Retina (tissue), 1 donor: ENCODE results near the gene SFMBT1.
A peak's percentile ranks its signal among the peaks of the same experiment; 100 is the strongest.
"Not testable (repeated sequence)": the region's sequence is repeated elsewhere in the genome, so short reads cannot be mapped to it uniquely, and the experiment has no call there.

Experiments
- DNase-seq: peaks from one replicate; pipeline ENCODE4 v3.0.0-alpha.2; 2016

SFMBT1 gene

DNA sequence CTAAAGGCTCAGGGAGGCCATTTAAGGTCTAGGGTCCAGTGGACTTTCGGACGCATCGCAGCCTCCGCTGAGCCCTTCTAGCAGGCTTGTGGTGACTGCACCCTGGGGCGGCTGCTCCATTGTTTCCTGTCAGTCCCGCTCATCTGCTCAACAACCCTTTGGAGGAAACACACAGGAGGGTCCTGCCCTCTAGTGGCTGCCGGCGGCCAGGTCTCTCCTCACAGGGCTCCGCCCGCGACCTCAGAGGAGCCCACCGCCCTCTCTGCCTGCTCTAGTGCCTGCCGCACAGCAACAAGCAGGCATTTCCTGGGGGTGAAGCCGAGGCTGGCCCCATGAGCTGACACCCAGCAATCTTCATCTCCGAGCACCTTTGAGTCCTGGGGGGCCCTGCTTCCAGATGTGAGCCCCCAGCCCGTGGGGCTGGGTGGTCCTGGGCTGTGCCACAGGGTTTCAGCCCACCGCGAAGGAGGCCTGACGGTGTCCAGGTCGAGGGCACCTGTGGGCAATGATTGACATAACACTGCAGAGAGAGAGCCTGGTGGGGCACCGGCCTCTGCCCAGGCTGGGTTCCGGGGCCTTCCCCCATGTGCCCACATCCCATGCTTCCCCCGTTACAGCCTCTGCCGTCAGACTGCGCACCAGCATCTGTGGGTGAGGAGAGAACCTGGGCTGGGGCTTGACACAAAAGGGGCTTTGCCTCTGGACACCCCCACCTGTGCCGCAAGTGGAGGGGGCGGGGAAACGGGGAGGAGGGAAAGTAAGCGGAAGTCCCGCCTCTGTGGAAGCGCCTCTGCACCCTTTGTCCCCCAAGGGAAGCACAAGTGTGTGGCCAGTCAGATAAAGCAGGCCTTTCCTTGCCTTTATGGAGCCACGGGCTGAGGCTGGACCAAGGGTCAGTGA is 27.0 kb upstream of the SFMBT1 start:
- DNase-seq = peak; percentile 93

DNA sequence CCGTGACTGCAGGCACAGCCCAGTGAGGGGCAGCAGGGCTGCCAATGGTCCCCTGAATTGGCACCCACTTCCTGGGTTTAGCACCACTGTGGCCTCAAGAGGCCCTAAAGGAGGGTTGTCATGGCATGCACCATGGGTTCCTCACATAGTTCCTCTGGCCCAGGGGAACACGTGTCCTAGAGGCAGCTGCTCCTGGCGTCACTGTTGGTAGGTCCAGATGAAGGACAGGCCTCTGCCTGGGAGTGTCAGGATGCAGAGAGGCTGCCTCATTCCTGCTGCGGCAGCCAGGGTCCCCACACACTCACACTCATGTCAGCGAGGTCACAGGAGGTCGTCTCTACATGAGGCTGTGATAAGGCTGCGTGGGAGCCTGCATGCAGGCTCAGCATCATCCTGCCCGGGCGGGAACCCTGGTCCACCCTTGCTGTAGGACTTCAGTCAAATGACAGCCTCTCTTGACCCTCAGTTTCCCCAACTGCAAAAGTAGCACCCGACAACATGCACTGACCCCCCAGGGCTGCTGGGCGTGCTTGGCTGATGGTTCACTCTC is 26.1 kb upstream of the SFMBT1 start:
- peak; percentile 32 for DNase-seq

DNA sequence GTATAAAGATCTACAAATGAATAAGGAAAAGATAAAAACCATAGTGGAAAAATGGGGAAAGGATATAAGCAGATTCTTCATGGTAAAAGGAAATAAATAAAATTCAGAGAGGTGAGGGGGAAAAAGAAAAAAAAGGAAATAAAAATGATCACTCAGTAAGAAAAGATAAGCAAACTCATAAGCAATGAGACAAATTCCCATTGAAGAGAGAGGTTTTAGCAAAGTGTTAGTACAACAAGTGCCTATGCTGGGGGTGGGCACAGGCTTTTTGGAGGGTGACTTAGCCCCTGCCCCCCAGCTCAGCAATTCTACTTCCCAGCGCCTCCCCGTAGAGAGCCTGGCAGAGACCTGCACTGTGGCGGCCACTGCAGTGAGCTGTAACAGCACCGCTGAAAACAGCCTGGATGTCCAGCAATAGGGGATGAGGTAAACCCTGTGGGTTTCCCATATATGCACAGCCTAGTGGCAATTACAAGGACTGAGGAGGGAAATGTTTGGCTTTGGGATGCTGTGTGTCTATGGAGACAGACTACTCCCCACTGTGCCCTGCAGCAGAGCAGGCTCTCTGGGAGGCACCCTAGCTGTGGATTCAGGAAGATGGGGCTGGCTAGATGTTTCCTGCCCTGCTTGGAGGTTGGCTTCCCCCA is 23.7 kb upstream of the SFMBT1 start:
- DNase-seq = no peak

DNA sequence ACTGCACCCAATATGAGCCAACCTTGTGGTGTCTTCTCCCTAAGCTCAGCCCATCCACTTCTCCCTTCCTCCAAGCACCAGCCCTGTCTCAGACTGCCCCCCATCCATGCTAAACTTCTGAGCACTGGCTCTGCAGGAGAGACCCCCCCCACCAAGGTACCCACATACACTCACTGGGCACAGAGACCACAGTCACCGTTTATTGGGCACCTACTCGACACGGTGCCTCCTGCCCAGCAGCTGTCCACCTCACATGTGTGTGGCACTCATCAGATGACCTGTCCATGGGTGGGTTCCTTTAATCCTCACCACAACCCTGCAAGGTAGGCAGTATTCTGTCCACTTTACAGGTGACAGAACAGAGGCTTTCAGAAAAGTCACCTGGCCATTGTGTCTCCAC is 22.3 kb upstream of the SFMBT1 start:
- DNase-seq = no peak

DNA sequence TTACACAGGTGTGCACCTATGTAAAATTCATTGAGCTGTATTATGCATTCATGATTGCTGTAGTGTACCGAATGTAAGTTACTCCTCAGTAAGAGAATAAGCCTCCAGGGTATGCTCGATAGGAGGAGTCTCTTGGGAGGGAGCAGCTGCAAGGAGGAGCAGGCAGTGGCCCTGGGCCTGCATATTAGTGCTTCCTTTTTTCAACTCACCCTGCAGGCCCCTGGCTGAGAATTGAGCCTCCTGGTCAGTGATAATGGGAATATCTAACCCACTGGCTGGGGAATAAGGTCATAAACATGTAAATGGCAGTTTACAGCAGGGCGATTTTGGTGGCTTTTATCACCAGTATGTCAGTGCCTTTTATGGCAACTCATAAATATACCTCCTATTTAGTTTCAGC is 21.7 kb upstream of the SFMBT1 start:
- no peak for DNase-seq

DNA sequence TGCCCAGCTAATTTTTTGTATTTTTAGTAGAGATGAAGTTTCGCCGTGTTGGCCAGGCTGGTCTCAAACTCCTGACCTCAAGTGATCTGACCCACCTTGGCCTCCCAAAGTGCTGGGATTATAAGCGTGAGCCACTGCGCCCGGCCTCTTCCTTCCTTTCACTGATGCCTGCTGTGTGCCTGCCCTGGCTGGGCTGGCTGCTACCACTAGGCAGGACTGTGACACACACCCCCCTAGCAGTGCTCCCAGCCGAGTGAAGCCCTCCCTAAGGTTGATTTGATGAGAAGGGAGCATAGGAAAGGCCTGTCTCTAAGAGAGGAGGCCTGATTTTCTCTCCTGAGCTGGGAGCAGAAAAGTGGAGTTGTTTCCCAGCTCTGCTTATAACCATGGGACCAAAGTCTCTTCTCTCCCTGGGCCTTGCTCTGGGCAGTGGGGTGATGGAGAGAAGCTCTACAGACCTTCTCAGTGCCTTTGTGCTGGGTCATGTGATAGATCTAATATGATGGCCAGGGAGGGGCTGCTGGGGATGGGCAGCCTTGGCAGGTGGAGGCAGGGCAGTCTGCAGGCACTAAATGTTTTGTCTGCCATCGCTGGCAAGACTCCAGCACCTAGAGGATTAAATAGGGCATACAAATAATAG is 20.1 kb upstream of the SFMBT1 start:
- DNase-seq = no peak

DNA sequence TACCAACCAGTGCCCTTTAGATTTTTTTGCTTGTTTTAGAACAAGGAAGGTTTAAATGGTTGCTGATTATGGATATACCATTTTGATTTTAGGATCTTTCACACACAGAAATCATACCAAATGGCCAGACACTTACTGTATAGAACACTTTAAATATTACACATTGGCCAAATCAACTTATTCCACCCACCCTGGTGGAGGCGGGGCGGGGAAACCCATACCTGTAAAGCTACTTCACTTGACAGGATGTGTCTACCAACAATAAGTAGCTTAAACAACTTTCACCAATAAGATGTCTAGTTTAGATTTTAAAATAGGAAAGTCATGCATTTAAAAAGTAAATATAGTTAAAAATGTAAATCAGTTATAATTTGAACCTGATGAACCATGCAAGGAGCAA is 17.0 kb upstream of the SFMBT1 start:
- no peak for DNase-seq

DNA sequence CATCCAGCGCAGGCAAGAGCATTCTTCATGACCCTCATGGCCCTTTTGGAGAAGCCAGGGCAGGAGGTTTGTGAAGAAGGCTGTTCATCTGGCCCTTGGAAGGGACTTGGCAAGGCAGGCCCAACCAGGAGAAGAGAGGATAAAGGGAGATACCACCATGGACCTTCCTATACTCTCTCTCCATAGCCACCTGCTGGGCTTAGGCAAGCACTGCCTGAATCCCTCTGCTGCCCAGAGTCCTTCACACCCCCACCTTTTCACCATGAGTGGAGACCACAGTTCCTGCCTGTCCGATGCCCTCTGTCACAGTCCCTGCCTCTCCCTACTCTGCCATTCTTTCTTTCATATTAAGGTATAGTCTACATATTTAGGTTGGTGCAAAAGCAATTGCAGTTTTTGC is 10.6 kb upstream of the SFMBT1 start:
- DNase-seq = no peak

DNA sequence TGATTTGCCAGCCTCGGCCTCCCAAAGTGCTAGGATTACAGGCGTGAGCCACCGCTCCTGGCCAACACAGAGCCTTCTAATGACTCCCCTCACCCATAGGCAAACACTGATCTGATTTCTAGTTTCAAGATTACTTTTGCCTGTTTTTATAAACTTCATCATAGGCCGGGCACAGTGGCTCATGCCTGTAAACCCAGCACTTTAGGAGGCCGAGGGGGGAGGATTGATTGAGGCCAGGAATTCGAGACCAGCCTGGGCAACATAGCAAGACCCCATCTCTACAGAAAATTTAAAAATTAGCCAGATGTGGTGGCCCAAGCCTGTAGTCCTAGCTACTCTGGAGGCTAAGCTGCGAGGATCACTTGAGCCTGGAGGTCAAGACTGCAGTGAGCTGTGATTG is 8.4 kb upstream of the SFMBT1 start:
- not testable (repeated sequence) for DNase-seq

DNA sequence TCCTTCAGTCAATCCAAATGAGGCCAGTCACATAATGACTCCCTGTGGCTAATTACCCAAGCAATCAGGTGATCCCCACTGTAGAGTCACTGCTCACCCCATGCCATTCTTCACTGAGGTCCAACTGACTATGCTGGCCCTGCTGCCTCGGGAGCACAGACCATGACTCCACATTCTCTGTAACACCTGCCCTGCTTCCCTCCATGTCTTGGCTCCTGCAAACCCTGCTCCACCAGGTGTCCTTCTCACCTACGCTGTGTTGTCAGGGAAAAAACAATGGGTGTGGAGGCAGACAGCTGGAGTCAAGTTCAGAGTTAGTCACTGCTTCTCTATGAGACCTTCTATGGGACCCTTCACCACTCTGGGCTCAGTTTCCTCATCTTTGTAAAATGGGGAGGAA is 6.1 kb upstream of the SFMBT1 start:
- DNase-seq = no peak

DNA sequence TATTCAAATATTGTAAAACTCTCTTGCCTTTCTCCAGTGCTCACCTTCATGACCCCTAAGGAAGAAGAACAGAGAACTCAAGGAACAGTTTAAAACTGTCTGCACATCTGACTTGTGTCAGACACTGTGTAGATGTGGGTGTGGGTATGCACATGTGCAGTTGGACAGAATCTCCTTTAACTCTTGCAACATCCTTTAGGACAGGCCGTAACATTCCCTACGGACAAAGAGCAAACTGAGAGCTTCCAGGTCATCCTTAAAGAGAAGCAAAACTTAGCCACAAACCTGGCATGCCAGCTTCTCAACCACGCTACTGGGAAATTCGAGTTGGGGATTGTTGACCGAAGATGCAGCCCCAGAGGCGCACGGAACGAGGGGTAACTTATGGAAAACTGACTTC is 4.1 kb upstream of the SFMBT1 start:
- no peak for DNase-seq

DNA sequence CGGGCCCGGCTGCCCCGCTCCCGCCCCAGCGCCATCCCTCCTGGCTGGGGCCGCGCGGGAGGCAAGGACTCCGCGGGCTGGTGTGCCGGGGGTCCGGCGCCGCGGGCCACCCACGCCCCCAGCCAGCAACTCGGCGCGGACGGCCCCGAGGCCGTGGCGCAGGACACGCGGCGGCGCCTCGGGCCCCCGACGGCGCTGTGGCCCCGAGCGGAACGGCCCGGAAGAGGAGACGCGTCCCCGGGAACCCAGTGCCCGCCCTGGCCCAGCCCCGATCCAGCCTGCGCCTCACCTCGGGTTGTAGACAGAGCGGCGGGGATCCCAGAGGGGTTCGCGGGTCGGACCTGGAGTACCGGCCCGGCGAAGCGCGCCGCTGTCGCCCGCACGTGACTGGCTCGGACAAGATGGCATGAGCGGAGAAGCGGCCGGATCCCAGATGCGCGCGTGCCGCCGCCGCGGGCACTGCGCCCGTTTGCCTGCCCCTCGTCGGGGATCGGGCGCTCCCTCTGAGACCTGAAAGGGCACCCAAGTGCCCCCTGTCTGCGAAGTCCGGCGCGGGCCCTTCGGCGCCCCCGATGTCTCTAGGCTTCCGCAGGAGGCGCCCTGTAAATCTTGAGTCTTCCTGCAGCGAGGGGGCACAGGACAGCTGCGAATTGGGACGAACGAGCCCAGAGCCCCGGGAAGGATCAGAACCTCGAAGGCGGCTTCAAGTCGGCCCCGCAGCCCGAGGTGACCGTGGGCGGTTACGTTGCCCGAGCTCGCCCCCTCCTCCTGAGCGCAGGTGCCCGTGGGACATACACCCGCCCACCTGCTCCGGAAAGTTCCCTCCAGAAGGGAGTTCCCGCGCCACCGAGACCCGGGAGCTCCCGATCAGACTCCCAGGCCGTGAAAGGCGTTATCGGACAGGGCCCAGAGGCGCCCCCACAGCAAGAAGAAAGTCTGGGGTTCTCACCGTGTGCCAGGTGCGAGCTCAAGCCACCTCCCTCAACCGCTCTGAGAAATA is 598 bp upstream of the SFMBT1 start:
- peak; percentile 89 for DNase-seq

DNA sequence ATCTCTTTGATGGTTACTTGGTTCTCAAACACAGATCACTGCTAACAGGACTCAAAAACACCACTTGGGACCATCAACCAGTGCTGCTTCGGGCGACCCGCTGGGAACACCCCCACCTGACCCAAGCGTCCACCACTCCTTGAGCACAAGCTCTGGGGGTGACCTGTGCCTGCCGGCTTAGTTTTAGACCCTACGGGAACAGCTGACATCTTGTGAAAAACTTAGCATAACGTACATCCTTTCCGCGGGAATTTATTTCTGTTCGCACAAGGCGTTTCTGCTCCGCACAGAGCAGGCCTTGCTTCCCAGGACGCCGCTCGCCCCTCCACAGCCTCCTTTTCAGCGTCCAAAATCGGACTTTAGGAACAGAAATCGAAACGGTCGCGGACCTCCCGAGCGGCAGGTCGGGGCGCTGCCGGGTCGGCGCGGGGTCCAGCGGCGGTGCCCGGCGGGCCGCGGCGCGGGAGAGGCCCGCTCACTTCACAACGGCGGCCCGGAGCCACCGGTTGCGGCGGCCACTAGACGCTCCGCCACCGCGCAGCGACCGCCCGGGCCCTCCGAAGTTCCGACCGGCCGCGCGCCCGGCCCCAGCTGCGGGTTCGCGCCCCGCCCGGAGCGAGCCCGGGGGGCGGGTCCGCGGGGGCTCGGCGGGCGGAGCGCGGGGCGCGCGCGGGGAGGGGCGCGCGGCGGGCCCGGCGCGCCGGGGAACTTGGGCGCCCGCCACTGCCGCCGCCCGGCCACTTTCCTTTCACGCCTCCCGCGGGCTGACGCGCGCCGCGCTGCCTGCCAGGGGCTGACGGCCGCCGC is 959 bp downstream of the SFMBT1 start:
- DNase-seq = peak; percentile 71

DNA sequence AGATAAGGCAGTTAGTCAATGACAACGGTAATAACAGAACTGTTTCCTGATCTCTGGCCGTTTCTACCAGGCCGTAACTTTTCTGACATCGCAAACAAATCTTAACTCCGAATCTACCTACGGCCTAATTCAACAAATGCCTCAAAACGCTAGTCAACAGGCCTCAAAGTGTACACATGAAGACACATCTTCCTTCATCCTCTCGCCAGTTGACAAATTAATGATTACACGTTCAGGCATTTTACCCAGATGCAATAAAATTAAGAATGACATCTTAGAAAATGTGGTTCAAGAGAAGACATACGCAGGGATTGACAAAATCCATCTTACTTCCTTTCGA is 1.5 kb downstream of the SFMBT1 start:
- no peak for DNase-seq

DNA sequence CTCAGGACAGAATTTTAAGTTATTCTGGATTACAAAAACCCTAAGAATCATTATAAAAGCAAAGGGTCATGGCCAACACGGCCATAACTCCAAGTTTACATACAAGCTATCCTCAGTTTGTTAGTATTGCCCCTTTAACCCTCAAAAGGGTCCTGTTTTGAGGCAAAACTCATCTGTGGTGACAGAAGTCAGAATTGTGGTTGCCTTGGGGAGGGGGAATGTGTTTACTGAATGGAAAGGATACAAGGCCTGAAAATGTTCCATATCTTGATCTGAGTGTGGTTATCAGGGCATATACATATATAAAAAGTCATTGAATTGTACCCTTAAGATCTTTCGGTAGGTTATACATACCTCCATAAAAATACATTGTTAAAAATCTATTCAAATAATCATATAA is 2.1 kb downstream of the SFMBT1 start:
- DNase-seq = no peak

DNA sequence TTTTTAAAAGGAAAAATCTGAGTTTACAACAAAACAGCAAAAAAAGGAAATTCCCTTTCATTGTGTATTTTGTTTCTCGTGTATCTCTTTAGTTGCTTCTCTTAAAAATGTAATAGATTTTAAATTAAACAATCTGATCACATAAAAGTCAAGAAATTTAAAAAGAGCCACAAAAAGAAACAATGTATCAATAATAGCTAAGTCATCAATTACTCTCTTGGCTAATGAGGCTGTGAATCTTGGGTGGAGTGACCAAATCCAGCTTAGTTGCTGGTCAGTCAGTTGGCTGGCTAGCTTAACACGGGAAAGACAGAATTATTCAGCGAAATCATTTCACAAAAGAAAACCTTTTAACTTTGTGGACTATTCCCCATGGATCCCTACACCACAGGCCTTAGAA is 3.2 kb downstream of the SFMBT1 start:
- no peak for DNase-seq

DNA sequence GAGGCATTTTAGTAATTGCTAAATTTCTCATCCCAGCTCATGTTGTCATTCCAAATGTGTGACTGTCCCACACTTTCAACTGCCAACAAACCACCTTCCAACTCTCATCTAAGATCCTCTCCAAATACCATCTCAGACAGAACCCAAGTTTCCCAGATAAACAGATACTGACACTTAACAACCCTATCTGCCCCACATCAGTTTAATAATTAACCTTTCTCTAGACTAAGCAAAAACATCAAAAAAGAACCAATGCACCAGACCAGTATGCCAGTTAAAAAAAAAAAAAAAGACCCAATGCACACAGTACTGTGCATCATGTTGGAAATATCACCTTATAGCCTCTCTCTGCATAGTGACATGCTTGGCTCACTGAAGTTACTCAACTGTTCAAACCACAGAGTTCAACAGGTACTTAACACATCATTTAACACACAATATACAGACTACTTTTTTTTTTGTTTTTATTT is 5.5 kb downstream of the SFMBT1 start:
- DNase-seq = no peak

DNA sequence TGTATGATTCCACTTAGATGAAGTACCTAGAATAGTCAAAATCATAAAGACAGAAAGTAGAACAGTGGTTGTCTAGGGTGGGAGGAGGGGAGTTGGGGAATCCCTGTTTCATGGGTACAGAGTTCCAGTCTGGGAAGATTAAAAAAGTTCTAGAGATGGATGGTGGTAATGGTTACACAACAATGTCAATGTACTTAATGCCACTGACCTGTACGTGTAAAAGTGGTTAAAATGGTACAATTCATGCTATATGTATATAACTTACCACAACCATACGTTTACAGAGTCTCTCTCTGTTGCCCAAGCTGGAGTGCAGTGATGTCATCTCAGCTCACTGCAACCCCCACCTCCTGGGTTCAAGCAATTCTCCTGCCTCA is 6.5 kb downstream of the SFMBT1 start:
- DNase-seq = no peak

DNA sequence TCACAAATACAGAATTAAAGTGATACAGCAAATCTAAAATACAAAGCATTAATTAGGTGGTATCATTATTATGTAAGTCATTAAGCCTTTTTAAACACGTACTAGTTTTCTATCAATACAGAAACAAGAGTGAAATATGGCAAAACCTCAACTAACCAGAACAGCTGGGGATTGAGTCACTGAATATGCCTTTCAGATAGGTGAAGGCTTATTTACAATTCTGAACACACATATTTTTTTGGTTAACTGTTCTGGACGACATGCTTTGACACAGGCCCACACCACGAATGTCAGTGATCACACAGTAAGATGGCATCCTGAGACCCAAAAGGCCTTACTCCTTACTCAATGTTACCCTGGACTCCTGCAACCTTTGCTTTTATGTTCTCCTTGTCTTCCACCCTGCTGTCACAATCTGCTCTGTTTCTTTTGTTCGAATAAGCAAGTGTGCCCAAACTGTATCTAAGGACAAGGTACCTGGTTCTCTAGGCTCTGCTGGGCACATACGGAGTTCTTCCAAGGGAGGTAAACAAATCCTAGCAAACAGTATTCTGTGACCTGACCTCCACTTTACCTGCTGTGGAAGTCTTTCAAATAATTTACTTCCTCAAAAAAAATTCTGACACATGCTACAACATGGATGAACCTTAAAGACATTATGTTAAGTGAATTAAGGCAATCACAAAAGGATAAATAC is 7.0 kb downstream of the SFMBT1 start:
- DNase-seq = no peak

DNA sequence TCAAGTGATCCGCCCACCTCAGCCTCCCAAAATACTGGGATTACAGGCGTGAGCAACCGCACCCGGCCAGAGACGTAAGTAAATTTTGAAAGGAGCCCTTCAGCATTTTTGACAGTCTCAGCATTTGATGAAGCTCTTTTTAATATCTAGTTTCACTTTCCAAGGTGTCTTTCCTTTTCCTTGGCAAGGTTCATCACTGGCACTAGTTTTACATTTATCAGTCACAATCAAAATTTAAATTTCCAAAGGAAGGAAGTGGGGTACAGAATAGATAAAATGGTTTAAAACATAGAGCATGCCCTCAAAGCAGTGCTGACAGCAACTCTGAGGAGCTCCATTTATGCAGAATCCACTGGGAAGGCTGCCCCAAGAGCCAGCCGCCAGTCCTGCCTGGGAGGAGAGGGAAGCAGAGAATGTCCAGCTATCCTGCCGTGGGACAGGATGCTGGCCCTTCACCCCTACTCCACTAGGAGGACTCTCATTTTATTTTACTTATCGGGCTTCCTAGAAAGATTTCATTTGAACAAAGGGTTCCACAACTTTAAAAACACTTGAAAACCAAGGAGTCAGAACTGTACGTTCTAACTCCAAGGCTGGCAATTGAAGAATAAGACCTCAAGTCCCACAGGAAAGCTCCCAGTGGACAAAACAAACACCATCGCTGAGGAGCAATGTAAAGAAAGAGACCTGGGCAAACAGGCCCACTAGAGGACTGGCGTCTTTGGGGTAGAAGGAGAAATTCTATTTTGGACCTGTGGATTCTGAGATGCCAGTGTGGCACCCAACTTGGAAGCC is 9.9 kb downstream of the SFMBT1 start:
- no peak for DNase-seq
